LNCaP clone FGC (cell line): ENCODE results near the gene HAPLN2.
"Not testable (repeated sequence)": the region's sequence is repeated elsewhere in the genome, so short reads cannot be mapped to it uniquely, and the experiment has no call there.

Experiments used
- DNase-seq: peaks from one replicate; pipeline ENCODE4 v3.0.0-alpha.2; 2011; ENCODE audit warnings: low read depth
- H3K4me3 ChIP-seq: 2 replicates; pipeline ENCODE4 v1.5.1; 2011; ENCODE audit warnings: mild to moderate bottlenecking, low read depth, low read length, control low read depth
- CTCF ChIP-seq: IDR thresholded peaks from 2 replicates; pipeline ENCODE4 v1.5.1; 2012; ENCODE audit warnings: mild to moderate bottlenecking; ENCODE audit not compliant: control insufficient read depth, insufficient read depth; ENCODE audit errors: extremely low read depth

The HAPLN2 gene

GRCh38 chr1:156586323-156586722 is 32.9 kb upstream of the HAPLN2 start:
- DNase-seq = no peak

GRCh38 chr1:156586892-156587477 is 32.2 kb upstream of the HAPLN2 start:
- no peak overlapping the region for H3K4me3 ChIP-seq
- no peak for DNase-seq
- no peak for TF ChIP-seq CTCF

More at GRCh38 chr1:156586323-156586722, 32.9 kb upstream of the HAPLN2 start:
- no peak overlapping the region for H3K4me3 ChIP-seq
- TF ChIP-seq CTCF = no peak

- not testable (repeated sequence) for H3K4me3 ChIP-seq, DNase-seq
Observed at GRCh38 chr1:156587927-156588326, 31.3 kb upstream of the HAPLN2 start.

- DNase-seq = no peak
- TF ChIP-seq CTCF = no peak
- H3K4me3 ChIP-seq = no peak overlapping the region
Observed at GRCh38 chr1:156589546-156589945, 29.7 kb upstream of the HAPLN2 start.

GRCh38 chr1:156590326-156591180 is 28.7 kb upstream of the HAPLN2 start:
- no peak for TF ChIP-seq CTCF
- no peak for DNase-seq
- H3K4me3 ChIP-seq = peak overlapping the region; percentile 75

GRCh38 chr1:156591181-156591431 is 28.1 kb upstream of the HAPLN2 start:
- no peak for TF ChIP-seq CTCF
- no peak for DNase-seq
- H3K4me3 ChIP-seq = peak overlapping the region; percentile 75

GRCh38 chr1:156591432-156592157 is 27.6 kb upstream of the HAPLN2 start, which contains the start of gene NAXE:
Gene NAXE (plus strand): TSS chr1:156591776. CDS start chr1:156591805, 29 bp downstream.
- TF ChIP-seq CTCF = no peak
- peak within 1 kb of the TSS; percentile 75 for H3K4me3 ChIP-seq
- no peak for DNase-seq
